AG08395 (cell line): ENCODE results near the gene HPCAL1.

Experiments used
- DNase-seq: peaks from one replicate; pipeline ENCODE4 v3.0.0; 2012; ENCODE audit warnings: mixed read lengths, low spot score

The HPCAL1 gene

DNA sequence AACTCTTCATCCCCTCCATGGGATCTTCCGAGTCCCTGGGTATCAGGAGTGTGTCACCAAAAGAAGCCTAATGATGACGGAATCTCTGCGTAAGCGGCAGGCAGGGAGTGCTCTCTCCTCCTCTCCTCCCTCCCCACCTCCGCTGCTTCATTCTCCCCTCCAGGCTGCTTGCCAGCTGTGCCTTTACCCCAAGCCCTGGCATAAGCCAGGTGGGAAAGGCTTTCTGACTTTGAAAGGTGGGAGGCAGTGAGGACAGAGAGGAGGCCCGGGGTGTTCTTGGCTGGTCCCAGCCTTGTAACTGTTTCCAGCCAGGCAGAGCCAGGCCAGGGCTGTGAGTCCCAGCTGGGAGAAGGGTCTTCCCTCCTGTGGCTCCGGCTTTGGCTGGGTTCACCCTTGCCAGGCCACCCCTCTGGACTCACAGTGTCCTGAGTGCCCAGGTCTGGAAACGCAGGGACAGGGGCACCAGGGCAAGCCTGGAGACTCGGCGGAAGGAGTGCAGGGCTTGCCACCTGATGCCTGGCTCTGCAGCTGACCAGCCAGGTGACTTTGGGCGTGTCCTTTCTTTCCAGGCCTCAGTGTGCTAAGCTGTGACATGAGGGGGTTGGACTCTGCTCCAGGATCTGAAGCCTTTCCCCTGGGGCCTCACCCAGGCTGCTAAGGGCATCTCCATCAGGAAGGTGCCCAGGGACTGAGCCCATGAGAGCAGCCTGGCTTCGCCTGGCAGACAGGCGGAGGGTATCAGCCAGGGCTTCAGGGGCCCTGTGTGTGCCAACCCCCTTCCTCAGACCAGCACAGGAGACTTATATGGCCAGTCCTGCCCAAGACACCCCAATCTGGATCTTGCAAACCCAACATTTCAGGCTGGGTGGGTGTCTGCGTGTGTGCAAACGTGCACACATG, 32.7 kb upstream of the HPCAL1 start:
- DNase-seq, result no peak

DNA sequence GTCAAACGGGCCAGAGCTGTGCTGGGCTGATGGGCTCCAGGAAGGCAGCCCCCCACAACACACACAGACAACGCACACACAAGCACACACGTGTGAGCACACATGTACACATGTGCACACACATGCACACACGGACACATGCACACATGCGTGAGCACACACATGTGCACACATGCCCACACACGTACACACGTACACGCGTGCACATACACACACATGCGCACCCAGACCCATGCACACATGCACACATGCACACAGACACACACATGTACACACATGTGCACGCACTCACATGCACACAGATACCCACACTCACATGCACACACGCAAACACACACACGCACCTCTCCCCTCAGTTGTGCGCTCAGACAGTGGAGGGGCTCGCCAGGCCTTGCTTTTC, 31.2 kb upstream of the HPCAL1 start:
- DNase-seq, result no peak

DNA sequence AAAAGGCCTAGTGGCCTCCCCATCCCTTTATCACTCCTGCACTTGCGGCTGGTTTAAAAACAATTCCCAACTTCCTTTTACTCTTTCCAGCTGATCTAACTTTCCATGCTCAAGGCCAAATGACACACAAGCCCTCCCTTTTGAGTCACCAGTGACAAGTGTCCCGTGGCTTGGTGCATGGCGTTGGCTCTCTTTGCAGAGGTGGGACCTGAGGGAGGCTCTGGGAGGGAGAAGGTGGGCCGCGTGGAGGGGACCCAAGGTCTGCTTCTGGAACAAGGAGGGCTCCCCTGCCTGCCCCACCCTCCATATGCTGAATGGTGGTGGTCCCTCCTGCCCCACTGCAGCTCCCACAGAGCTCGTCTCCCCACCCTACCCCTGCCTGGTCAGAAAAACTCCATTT, 30.8 kb upstream of the HPCAL1 start:
- DNase-seq, result no peak

DNA sequence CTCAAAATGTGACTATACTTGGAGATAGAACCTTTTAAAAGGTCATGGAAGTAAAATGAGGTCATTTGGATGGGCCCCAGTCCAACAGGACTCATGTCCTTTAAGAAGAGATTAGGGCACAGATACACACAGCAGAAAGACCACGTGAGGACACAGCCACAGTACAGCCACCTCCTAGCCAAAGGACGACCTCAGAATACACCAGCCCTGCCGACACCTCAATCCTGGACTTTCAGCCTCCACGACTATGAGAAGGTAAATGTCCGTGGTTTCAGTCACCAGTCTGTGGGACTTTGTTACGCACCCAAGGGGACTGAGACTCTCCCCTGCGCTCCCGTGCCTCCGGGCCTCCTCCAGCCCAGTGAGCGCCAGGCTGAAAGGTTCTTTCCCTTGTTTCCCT, 30.2 kb upstream of the HPCAL1 start:
- DNase-seq, result no peak

DNA sequence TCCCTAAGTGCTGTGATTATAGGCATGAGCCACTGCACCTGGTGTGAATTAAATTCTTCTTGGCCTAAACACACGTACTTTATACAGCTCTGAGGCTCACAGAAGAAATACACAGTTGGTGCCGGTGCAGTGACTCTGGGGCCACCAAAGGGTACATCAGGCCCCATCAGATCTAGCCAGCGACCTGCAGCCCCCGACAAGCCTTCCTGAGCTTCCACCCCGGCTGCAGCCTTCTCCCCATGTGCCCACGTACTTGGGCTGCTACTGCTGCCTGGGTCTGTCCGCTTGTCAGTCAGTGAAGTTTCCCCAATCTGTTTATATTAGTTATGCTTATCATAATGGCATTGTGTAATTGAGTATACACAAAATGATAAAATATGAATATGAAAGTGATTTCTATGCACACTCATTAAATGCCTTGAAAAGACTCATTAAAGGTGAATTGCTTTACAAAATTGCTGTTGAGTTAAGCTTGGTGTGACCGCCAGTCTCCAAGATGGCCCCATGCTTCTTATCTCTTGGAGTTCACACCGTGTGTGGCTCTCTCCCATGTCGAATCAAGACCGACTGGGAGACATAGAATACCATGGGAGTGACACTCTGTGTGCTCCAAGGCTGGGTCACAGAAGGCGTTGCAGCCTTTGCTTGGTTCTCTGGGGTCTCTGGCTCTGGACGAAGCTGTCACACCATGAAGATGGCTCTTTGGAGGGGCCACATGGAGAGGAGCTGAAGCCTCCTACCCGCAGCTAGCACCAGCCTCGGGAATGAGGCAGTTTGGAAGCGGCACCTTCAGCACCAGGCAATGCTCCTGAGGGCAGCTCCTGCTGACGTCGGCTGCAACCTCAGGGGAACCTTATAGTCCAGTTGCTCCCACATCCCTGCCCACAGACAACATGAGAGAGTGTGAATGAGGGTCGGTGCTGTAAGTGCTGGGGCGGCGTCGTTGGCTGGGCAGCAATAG, 29.2 kb upstream of the HPCAL1 start:
- no peak for DNase-seq

DNA sequence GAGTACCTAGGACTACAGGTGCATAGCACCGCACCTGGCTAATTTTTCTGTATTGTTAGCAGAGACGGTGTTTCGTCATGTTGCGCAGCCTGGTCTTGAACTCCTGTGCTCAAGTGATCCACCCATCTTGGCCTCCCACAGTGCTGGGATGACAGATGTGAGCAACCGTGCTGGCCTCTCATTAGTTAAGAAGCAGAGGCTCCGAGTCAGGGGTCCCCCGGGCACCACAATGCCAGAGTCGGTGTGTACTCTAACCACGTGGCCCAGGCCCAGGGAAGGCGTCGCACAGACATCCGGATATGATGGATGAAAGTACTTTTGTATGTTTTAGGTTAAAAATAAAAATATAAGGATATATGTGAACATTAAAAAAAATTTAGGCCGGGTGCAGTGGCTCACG, 28.3 kb upstream of the HPCAL1 start:
- no peak for DNase-seq

DNA sequence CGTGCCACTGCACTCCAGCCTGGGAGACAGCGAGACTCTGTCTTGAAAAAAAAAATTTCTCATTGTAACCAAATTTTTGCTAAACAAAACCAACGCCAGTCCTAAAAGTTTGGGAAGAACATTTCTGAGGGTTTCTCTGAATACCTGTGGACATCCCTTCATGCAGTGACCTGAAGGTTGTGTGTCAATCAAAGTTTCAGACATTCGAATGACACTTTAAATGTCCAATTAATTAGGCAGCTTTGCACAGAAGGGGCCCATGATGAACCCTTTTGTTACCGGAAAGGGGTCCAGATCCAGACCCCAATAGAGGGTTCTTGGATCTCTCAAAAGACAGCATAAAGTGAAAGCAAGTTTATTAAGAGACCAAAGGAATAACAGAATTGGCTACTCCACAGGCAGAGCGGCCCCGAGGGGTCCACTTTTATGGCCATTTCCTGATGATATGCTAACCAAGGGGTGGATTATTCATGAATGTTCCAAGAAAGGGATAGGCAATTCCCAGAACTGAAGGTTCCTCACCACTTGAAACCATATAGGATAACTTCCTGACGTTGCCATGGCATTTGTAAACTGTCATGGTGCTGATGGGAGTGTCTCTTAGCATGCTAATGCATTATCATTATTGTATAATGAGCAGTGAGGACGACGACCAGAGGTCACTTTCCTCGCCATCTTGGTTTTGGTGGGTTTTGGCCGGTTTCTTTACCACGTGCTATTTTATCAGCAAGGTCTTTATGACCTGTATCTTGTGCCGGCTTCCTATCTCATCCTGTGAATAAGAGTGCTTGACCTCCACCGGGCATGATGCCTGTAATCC, 27.5 kb upstream of the HPCAL1 start:
- DNase-seq, result no peak

DNA sequence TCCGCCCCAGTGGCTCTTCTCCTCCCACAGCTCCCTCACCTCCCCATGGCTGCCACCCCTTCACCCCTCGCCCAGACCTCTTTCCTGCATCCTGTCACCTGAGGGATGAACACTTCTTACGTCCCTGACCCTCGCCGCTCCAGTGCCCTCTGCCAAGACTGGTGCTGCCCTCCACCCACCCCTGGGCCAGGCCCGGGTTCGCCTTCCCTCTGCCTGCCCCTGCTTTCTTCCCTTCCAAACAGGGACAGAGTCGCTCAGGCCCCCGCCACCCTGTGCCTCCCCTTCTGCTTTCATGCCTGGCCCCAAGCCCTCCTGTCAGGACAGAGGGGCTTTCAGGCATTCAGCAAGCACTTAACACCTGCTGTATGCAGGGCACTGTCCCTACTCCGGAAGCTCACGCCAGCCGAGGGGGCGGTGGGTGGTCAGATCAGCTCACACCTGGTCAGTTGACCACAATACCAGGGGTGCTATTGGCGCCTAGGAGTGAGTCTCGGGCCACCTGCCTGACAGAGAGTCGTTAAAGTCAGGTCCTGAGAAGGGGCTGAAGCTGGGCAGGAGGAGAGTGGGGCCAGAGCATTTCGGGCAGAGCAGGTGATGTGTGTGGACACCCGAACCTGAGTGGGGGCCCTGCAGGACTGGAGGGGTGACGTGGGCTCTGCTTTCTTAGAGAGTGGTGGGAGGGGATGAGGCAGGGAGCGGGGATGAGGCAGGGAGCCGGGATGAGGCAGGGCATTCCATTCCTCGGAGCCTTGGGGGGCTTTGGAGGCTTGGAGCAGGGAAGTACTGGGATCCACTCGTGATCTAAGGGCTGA, 26.0 kb upstream of the HPCAL1 start:
- DNase-seq, result no peak

DNA sequence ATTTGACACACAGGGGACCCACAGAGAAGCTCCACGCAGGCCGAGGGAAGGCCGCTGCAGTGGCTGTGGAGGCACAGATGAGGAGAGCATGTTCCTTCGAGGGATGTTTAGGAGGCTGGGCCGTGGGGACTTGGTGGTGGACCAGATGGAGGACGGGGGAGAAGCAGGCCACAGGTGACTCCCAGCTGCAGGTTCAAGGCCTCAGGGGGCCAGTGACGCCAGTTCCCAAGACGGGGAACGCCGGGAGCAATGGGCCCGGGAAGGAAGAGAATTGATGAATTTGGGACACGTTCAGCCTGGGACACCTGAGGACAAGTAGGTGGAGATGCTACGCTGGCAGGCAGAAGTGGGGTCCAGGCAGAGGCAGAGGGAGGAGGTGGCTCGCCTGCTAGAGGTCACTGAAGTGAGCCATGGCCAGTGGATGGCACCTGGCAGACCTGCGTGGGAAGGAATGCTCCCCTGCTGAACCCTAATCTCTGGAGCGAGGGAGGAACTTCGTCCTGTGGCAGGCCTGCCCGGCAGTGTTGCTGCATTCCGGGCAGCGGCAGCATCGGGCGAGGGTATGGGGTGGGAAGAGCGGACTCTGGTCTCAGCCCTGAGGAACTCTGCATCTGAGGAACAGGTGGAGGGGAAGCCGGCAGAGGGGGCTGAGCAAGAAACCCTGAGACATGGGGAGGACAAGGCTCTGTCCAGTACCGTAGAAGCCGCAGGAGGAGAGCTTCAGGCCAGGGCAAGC, 25.2 kb upstream of the HPCAL1 start:
- no peak for DNase-seq

DNA sequence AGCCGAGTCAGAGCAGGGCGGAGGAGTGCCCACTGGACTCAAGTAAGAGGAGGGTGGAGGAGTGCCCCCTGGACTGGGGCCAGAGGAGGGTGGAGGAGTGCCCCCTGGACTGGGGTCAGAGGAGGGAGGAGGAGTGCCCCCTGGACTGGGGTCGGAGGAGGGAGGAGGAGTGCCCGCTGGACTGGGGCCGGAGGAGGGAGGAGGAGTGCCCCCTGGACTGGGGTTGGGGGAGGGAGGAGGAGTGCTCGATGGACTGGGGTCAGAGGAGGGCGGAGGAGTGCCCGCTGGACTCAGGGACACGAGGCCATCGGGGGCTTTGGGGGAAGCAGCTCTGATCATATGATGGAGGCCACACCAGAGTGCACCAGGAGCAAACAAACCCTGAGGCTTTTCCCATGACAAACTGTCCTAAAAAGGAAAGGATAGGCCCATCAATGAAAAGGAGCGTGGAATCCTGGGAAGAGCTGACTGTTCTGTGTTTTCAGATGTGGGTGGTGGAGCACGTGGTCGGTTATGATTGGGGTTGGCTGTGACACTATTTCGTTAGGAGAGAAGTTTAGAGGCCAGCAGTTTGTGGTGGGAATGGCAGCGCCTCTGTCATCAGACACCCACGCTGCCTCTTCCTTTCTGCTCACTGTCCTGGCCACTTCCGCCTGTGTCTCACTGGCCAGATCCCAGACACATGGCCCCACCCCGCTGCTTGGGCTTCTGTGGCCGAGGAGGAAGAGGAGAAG, 24.5 kb upstream of the HPCAL1 start:
- peak; percentile 88 for DNase-seq

DNA sequence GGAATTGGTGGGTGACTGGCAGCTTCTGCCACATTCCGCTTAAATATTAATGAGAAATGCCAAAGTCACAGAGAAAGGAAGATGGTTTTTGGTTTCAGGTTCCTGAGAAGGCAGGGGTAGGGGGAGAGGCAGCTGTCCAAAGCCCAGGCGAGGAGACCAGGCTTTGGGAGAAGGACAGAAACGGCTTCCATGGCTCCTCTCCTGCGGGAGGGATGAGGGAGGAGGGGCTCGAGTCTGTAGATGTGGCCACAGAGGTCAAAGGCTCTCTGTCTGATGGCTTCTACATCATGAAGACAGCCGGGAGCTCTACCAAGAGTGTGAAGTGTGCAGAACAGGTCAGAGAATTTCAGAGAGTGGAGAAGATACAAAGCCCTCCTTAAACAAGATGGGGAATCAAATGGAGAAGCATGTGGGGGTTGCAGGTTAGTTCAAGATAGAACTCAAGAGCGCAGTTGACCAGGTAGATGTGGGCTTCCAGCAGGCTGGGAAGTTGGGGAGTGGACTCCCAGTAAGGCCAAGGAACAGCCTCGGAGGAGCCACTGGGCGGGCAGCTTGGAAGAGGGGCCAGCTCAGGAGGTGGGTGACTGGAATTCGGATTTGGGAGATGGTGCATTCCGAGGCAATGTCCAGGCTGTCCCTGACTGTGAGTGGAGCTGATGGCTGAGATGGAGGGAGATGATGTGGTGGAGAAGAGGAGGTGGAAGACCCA, 23.8 kb upstream of the HPCAL1 start:
- DNase-seq, result no peak

DNA sequence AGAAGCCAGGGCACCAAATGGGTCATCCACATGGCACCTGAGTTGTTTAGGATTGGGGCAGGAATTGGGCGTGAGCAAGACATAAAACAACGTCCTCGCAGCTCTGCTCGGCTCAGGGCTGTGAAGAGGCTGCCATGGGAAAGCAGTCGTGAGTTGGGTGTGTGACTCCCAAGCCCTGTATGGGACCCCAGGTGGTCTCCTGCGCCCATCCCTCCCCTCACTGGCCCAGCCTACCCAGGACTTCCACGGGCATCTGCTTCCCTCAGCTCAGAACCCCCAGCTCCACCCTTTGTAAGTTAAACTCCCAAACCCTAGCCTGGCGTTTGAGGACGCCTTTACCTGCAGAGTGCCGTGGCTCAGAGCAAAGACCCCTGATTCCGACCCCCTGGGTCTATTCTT, 23.2 kb upstream of the HPCAL1 start:
- DNase-seq, result no peak

DNA sequence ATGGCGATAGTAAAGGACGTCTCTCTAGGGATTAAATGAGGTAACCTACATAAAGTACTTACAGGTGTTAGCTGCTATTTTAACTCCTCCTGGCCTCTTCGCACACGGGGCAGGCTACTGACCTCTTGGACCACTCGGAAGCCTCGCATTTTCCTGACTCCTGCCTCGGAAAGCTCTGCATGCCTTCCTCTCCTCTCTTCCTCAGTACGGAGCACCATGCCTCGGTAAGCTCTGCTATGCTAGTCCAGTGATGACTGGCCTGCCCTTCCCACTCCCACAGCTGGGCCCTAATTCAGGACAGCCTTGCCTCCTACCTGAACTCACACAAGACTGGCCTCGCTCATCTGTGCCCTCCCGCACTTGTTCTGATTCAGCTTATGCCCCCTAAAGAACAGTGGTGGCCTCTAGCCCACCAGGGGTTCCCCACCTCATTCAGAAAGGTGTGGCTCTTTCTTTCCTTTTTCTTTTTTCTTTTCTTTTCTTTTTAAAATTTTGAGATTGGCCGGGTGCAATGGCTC, 22.7 kb upstream of the HPCAL1 start:
- no peak for DNase-seq

DNA sequence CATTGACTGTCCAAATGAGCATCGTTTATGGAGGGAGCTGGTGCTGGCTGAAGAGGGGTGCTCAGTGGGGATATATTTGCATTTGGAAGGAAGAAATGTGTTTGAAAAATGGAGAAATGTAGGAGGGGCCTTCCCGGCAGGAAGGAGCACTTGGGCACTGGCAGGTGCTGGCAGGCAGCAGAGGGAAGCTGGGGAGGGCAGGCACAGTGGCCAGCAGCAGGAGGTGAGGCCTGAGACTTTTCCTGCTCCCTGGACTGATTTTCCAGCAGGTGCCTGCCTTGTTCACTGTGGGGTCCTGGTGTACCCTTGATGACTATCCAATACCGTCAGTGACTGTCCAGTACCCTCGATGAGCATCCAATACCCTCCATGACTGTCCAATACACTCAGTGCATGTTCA, 20.8 kb upstream of the HPCAL1 start:
- no peak for DNase-seq

DNA sequence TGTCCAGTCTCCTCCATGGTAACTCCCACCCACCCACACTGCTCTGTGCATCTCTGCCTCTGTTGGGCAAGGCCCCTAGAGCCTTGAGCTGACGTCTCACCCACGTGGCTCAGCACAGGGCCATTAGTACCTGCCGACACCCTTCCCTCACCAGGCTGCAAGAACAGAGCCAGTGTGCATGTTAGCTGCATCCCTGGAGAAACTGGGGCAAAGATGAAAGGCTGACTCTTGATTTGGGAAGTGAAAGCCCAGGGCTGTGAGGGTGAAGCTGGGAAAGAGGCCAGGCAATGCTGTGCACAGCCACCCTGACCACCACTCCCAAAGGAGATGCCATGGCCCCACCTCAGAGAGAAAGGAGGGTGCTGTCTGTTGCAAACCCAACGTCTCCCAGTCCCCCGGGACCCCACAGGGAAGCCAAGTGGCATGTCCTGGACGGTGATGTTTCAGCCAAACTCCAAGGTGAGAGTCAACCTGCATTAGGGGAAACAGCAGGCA, 20.0 kb upstream of the HPCAL1 start:
- no peak for DNase-seq

DNA sequence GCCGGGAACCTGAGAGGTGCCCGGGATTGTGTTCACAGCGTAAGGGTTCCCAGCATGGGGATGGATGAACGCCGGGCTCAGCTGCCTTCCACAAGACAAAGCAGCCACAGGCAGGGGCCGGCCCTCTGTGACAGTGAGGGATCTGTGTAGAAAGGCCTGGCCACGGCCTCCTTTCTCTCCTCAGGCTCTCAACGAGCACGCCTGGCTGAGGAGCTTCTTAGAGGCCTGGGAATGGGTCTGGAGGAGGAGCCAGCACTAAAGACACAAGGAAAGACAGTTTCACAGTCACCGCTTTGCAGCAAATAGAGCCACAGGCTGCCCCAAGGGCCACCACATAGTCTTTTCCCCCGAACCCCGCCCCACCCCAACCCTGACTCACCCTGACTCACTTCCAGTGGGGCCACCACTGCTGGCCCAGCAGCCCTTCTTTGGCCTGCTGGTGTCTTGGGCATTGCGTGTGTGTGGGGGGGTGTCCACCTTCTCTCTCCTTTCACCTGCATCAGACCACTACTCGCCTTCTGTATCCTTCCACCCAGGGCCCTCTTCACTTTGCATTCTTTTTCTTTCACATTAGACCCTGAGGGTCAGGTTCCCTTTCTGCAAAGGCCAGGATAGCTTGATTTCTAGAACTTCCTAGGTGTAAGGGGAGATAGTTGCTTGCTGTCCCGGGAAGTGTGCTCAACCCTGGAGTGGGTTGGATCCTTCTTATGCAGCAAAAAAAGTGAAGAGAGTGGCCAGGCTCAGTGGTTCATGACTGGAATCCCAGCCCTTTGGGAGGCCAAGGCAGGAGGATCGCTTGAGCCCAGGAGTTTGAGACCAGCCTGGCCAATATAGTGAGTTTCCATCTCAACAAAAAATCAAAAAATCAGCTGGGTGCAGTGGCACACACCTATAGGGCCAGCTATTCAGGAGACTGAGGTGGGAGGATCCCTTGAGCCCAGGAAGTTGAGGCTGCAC, 19.3 kb upstream of the HPCAL1 start:
- peak; percentile 94 for DNase-seq

DNA sequence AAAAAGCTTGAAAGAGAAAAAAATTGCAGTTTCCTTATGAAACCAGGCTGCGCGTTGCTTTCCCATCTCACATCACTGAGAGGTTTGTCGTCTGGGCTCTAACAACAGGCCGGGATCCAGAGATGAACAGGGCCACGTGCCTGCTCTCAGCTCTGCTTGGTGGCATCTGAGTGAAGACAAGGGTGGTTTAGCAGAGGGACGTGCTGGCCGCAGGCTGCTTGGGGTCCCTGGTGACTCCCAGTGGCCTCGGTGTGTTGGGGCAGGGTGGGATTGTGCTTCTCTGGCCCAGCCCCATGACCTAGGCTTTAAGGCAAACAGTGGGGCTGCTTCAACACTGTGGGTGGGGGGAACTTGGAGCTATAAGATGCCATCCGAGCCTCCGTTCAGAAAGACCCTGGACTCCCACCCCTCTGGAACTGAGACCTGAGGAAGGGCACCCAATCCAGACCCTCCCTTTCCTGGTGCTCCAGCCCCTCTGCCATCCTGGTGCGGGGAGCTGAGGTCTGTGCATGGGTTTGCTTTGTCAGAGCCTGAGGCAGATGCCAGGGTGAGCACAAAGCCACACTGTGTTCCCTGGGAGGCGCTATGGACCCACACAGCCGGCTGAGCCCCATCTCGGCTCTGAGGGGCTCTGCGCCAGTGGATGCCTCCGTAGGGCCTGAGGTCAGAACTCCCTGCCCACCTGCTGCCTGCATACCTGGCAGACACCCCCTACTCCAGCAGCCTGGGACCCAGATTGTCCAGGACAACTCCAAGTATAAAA, 18.4 kb upstream of the HPCAL1 start:
- DNase-seq, result no peak
